GM21515 (cell line): ENCODE measurements around the gene ASPA.

Experiments
- ATAC-seq: cut with Tn5 transposase; IDR thresholded peaks from one replicate; pipeline ENCODE4 v1.9.1; 2021; ENCODE audit not compliant: unreplicated experiment

ASPA gene

GRCh38 chr17:3532859-3533142, 57.0 kb downstream of the ASPA start:
- ATAC-seq = no peak

GRCh38 chr17:3533752-3534151, 58.0 kb downstream of the ASPA start:
- ATAC-seq = no peak

GRCh38 chr17:3534881-3535252, 59.1 kb downstream of the ASPA start:
- ATAC-seq = no peak

GRCh38 chr17:3535253-3535995, 59.6 kb downstream of the ASPA start:
- no peak for ATAC-seq

GRCh38 chr17:3536716-3537115, 60.9 kb downstream of the ASPA start:
- no peak for ATAC-seq

GRCh38 chr17:3539881-3540540, 64.2 kb downstream of the ASPA start:
- ATAC-seq = no peak

GRCh38 chr17:3542410-3543088, 66.8 kb downstream of the ASPA start:
- no peak for ATAC-seq

GRCh38 chr17:3543453-3543852, 67.7 kb downstream of the ASPA start:
- ATAC-seq = no peak

GRCh38 chr17:3544365-3544764, 68.6 kb downstream of the ASPA start:
- ATAC-seq = no peak

- no peak for ATAC-seq
These were observed 69.4 kb downstream of the ASPA start for GRCh38 chr17:3545151-3545550.

- no peak for ATAC-seq
These were observed 70.7 kb downstream of the ASPA start for GRCh38 chr17:3546521-3546920.

- no peak for ATAC-seq
These were observed 71.2 kb downstream of the ASPA start for GRCh38 chr17:3546997-3547396.

GRCh38 chr17:3547628-3548027, 71.8 kb downstream of the ASPA start:
- no peak for ATAC-seq

- no peak for ATAC-seq
These were observed 73.9 kb downstream of the ASPA start for GRCh38 chr17:3549610-3550162.

- ATAC-seq = no peak
These were observed 75.4 kb downstream of the ASPA start for GRCh38 chr17:3551189-3551588.

- no peak for ATAC-seq
These were observed 77.1 kb downstream of the ASPA start for GRCh38 chr17:3552916-3553315.
